Lower leg skin (tissue), 4 donors: ENCODE measurements around the gene ATOX1. TPM values are rescaled to one million over a fixed set of nuclear protein-coding genes. Genes with fewer than 3 reads are reported as not detected.
"Not testable (repeated sequence)": the region's sequence is repeated elsewhere in the genome, so short reads cannot be mapped to it uniquely, and the experiment has no call there.

ENCODE experiments used
- DNase-seq, 2 donors: peaks; one replicate each; pipeline ENCODE4 v3.0.0-alpha.2; 2019; ENCODE audit warnings: low spot score in 2 of 2
- H3K4me3 ChIP-seq: fragments of 200-600 bp; sonication (generic); 2 replicates; pipeline ENCODE4 v1.5.1; 2017; ENCODE audit warnings: mild to moderate bottlenecking, low read depth; ENCODE audit not compliant: poor library complexity, severe bottlenecking
- POLR2A ChIP-seq, 2 donors: fragments of 450-650 bp; IDR thresholded peaks; one replicate each; pipeline ENCODE4 v1.6.1; 2016 to 2017; ENCODE audit warnings: antibody characterized with exemption in 2 of 2, mild to moderate bottlenecking in 1 of 2, moderate library complexity in 1 of 2
- WGBS, 2 donors: methylation state at CpG; one replicate each; pipeline ENCODE4 v1.1.5; 2018; 5-methylcytosine and 5-hydroxymethylcytosine counted together
- intact Hi-C: fragments of 100-400 bp; cut with DNase I; formaldehyde crosslinking; loops from one replicate; pipeline ENCODE4 v1.15.0; 2023; ENCODE audit warnings: low total_unique reads
- total RNA-seq, 4 donors: library from RNA; depleted of rRNA; stranded (reverse); fragments of >200 nt; gene quantifications; one replicate each; pipeline ENCODE4 v1.1.0, GENCODE V29; 2016
- TF ChIP-seq, protein P1 (sequence below), 3 donors: fragments of 450-650 bp; IDR thresholded peaks; one replicate each; pipeline ENCODE4 v1.5.1; 2016; ENCODE audit warnings: antibody characterized with exemption in 3 of 3, mild to moderate bottlenecking in 3 of 3, moderate library complexity in 2 of 3

ATOX1 gene
- total RNA-seq, 4 donors from 2014 or later, result 65.5 to 137 (median 92.8) TPM

DNA sequence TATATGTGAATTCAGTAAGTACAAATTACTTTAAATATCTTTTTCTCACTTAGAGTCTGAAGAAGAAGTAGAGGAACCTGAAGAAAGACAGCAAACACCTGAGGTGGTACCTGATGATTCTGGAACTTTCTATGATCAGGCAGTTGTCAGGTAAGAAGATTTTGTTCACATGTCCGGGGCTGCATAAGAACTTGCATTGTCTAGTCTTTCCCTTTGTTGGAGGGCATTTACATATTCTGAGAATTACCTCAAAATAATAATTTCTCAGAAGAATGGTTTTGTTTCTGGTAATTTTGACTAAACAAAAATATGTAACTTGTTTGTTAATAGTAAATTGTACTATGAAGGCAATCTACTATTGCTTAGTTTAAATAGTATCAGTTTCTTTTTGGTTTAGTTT lies 37.0 kb upstream of the ATOX1 start:
- no peak for DNase-seq
- intact Hi-C loops, result no loop called here
- 85 to 93% methylated on average over 1 of the region's 1 CpG for WGBS, 2 donors
- TF ChIP-seq, protein P1, sequence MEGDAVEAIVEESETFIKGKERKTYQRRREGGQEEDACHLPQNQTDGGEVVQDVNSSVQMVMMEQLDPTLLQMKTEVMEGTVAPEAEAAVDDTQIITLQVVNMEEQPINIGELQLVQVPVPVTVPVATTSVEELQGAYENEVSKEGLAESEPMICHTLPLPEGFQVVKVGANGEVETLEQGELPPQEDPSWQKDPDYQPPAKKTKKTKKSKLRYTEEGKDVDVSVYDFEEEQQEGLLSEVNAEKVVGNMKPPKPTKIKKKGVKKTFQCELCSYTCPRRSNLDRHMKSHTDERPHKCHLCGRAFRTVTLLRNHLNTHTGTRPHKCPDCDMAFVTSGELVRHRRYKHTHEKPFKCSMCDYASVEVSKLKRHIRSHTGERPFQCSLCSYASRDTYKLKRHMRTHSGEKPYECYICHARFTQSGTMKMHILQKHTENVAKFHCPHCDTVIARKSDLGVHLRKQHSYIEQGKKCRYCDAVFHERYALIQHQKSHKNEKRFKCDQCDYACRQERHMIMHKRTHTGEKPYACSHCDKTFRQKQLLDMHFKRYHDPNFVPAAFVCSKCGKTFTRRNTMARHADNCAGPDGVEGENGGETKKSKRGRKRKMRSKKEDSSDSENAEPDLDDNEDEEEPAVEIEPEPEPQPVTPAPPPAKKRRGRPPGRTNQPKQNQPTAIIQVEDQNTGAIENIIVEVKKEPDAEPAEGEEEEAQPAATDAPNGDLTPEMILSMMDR (IDR thresholded peaks at IDR 0.05), result no peak
- TF ChIP-seq POLR2A (IDR thresholded peaks at IDR 0.05), result no peak
- no peak overlapping the region for H3K4me3 ChIP-seq

DNA sequence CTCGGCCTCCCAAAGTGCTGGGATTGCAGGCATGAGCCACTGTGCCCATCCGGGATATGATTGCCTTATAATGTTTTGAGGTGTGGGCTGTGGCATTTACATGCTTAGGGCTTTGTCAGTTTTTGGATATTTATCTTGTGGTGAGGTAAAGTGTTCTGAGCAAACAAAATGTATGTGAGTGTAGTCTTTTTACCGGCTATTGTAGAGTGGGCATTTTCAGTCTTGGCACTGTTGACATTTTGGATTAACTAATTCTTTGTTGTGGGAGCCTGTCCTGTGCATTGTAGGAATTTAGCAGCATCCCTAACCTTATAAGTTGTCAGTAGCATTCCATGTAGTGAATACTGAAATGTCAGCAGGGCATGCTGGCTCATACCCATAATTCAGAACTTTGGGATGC lies 34.9 kb upstream of the ATOX1 start:
- DNase-seq, result no peak
- intact Hi-C loops, result no loop called here
- no peak overlapping the region for H3K4me3 ChIP-seq
- WGBS, 2 donors, result 92 to 100% methylated on average over 3 of the region's 3 CpGs
- TF ChIP-seq POLR2A (IDR thresholded peaks at IDR 0.05), result no peak
- TF ChIP-seq, protein P1 (IDR thresholded peaks at IDR 0.05), result no peak

DNA sequence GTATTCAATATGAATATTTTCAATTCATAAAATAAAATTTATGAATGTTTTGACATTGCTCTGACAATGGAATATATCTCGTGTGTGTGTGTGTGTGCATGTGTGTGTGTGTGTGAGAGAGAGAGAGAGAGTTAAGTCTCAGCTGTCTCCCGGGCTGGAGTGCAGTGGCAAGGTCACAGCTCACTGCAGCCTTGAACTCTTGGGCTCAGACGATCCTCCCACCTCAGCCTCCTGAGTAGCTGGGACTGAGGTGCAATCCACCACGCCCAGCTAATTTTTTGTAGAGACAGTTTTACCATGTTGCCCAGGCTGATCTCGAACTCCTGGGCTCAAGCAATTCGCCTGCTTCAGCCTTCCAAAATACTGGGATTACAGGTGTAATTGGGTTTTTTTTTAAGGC lies 29.4 kb upstream of the ATOX1 start:
- DNase-seq, result no peak
- no peak overlapping the region for H3K4me3 ChIP-seq
- 79 to 85% methylated on average over 6 of the region's 6 CpGs for WGBS, 2 donors
- TF ChIP-seq, protein P1 (IDR thresholded peaks at IDR 0.05), result no peak
- TF ChIP-seq POLR2A (IDR thresholded peaks at IDR 0.05), result no peak
- intact Hi-C loops, result no loop called here

DNA sequence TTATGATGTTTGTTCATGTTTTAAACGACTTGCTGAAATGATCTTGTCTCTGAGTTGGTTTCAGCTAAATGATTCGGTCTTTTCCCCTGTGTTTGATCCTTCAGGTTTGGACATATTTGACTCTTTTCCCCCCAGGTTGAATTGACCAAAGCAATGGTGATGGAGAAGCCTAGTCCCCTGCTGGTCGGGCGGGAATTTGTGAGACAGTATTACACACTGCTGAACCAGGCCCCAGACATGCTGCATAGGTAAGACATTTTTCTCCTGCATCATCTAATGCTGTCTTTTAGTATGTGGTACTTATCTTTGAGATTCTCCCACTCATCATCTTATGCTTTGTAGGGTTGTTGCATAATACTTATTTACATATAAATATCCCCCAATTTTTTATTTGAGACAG lies 28.0 kb upstream of the ATOX1 start:
- no peak overlapping the region for H3K4me3 ChIP-seq
- TF ChIP-seq, protein P1 (IDR thresholded peaks at IDR 0.05), result no peak
- TF ChIP-seq POLR2A (IDR thresholded peaks at IDR 0.05), result no peak
- intact Hi-C loops, result no loop called here
- no peak for DNase-seq
- 83 to 84% methylated on average over 4 of the region's 4 CpGs for WGBS, 2 donors

DNA sequence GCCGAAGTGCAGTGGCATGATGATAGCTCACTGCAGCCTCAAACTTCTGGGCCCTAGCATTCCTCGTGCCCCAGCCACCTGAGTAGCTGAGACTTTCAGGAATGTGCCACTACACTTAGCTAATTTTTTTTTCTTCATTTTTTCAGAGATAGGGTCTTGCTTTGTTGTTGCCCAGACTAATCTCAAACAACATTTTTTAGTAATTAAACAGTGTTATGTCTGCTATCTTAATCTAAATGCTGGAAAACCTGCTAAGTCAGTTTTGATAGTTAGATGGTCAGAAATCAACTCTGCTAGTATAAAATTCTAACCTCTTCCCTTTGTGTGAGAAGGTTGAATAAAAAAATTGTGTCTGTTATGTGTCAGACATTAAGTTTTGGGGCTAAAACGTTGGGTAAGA lies 25.7 kb upstream of the ATOX1 start:
- TF ChIP-seq POLR2A (IDR thresholded peaks at IDR 0.05), result no peak
- TF ChIP-seq, protein P1 (IDR thresholded peaks at IDR 0.05), result no peak
- no peak for DNase-seq
- 71 to 75% methylated on average over 3 of the region's 3 CpGs for WGBS, 2 donors
- intact Hi-C loops, result no loop called here
- H3K4me3 ChIP-seq, result no peak overlapping the region

DNA sequence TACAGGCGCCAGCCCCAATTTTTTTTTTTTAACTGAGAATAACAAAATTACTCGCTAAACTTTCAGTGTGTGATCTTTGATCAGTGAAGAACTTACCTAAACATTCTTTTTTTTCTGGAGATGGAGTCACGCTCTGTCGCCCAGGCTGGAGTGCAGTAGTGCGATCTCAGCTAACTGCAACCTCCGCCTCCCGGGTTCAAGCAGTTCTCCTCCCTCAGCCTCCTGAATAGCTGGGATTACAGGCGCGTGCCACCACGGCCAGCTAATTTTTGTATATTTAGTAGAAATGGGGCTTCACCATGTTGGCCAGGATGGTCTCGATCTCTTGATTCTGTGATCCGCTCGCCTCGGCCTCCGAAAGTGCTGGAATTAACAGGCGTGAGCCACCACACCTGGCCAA lies 25.2 kb upstream of the ATOX1 start:
- DNase-seq, intact Hi-C loops, H3K4me3 ChIP-seq: not testable (repeated sequence)
- 95 to 96% methylated on average over 16 of the region's 16 CpGs for WGBS, 2 donors
